B cell (primary cell): ENCODE data around the gene SLC25A6.

Experiments
- EZH2 ChIP-seq: IDR thresholded peaks from 2 replicates; pipeline ENCODE4 v1.6.1; 2012; ENCODE audit warnings: borderline replicate concordance, low read depth, mild to moderate bottlenecking, moderate library complexity, low read length; ENCODE audit not compliant: insufficient read depth, poor library complexity, severe bottlenecking
- TF ChIP-seq, protein P1 (sequence below): fragments of 200-600 bp; IDR thresholded peaks from one replicate; pipeline ENCODE4 v1.8.0; 2022; ENCODE audit warnings: antibody characterized with exemption, mild to moderate bottlenecking

- TF ChIP-seq, protein P1, sequence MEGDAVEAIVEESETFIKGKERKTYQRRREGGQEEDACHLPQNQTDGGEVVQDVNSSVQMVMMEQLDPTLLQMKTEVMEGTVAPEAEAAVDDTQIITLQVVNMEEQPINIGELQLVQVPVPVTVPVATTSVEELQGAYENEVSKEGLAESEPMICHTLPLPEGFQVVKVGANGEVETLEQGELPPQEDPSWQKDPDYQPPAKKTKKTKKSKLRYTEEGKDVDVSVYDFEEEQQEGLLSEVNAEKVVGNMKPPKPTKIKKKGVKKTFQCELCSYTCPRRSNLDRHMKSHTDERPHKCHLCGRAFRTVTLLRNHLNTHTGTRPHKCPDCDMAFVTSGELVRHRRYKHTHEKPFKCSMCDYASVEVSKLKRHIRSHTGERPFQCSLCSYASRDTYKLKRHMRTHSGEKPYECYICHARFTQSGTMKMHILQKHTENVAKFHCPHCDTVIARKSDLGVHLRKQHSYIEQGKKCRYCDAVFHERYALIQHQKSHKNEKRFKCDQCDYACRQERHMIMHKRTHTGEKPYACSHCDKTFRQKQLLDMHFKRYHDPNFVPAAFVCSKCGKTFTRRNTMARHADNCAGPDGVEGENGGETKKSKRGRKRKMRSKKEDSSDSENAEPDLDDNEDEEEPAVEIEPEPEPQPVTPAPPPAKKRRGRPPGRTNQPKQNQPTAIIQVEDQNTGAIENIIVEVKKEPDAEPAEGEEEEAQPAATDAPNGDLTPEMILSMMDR = no peak
- TF ChIP-seq EZH2 = no peak
These were observed 9.0 kb upstream of the SLC25A6 start for GRCh38 chrX:1400742-1401471.
